ENCODE measurements around the gene MYL6. TPM values are rescaled to one million over a fixed set of nuclear protein-coding genes. Genes with fewer than 3 reads are reported as not detected.
"Not testable (repeated sequence)": the region's sequence is repeated elsewhere in the genome, so short reads cannot be mapped to it uniquely, and the experiment has no call there.

Gene MYL6
- total RNA-seq, 1 experiment from 2014 or later: 789 TPM

- no peak for DNase-seq (ENCODE audit: low spot score)
- H3K27ac ChIP-seq (ENCODE audit: low read depth, low read length, poor library complexity, severe bottlenecking): peak overlapping the region; percentile 95
- intact Hi-C loops (cut with micrococcal nuclease; ENCODE audit: unreplicated experiment): loop anchor here (5.0 to 10.0 kb wide), 2 partner anchors 68 to 519 kb away; partner anchors contain the start of gene BAZ2A
- BruUV-seq (replicated peaks): no TSS peak
- TF ChIP-seq CTCF (conservative IDR thresholded peaks at IDR 0.05; ENCODE audit: low read depth, low read length): no peak
- ChIA-PET CTCF (no interaction called here), POLR2A (ENCODE audit: low non-redundant PET) (no interaction called here)
- no peaks in the 10 kb centered on the region for H3K27me3 ChIP-seq (replicated peaks; ENCODE audit: insufficient read depth, low read depth, low read length, poor library complexity)
- H3K36me3 ChIP-seq (ENCODE audit: insufficient read depth, low read length, poor library complexity, severe bottlenecking): peaks cover 46% of the 10 kb centered on the region
- peak overlapping the region; percentile 71 for H3K4me3 ChIP-seq (ENCODE audit: low read depth, low read length, poor library complexity, severe bottlenecking)
- H3K4me1 ChIP-seq (ENCODE audit: insufficient read depth, low read length, poor library complexity, severe bottlenecking): peaks cover 13% of the 10 kb centered on the region
- H3K9me3 ChIP-seq (ENCODE audit: low read depth, low read length, poor library complexity, severe bottlenecking): no peaks in the 10 kb centered on the region
Measured at GRCh38 chr12:56115329-56115728, 42.8 kb upstream of the MYL6 start.

- BruUV-seq (replicated peaks): no TSS peak
- no peaks in the 10 kb centered on the region for H3K27me3 ChIP-seq (replicated peaks; ENCODE audit: insufficient read depth, low read depth, low read length, poor library complexity)
- H3K9me3 ChIP-seq (ENCODE audit: low read depth, low read length, poor library complexity, severe bottlenecking): no peaks in the 10 kb centered on the region
- peak within 1 kb of the TSS; percentile 95 for H3K27ac ChIP-seq (ENCODE audit: low read depth, low read length, poor library complexity, severe bottlenecking)
- H3K36me3 ChIP-seq (ENCODE audit: insufficient read depth, low read length, poor library complexity, severe bottlenecking): peaks cover 46% of the 10 kb centered on the region
- peak; percentile 96 for DNase-seq (ENCODE audit: low spot score)
- ChIA-PET CTCF (no interaction called here), POLR2A (ENCODE audit: low non-redundant PET) (interaction anchor here (0.6 to 2.4 kb wide), 3 partner anchors 8 to 44 kb away, joined by 4 to 15 read pairs (median 5); partner anchors contain the start of gene PA2G4)
- H3K4me1 ChIP-seq (ENCODE audit: insufficient read depth, low read length, poor library complexity, severe bottlenecking): peaks cover 13% of the 10 kb centered on the region
- TF ChIP-seq CTCF (conservative IDR thresholded peaks at IDR 0.05; ENCODE audit: low read depth, low read length) (no peak), EZH2 (IDR thresholded peaks at IDR 0.05; ENCODE audit: borderline replicate concordance, low read depth, low read length, poor library complexity, severe bottlenecking) (no peak)
- intact Hi-C loops (cut with micrococcal nuclease; ENCODE audit: unreplicated experiment): loop anchor here (5.0 to 10.0 kb wide), 2 partner anchors 69 to 518 kb away; partner anchors contain the start of gene BAZ2A
- H3K4me3 ChIP-seq (ENCODE audit: low read depth, low read length, poor library complexity, severe bottlenecking): peak within 1 kb of the TSS; percentile 71
Measured at GRCh38 chr12:56116267-56117081, 41.7 kb upstream of the MYL6 start, which contains the start of gene RPL41. RPL41 (plus strand) TSS chr12:56116633.

- Histone ChIP-seq H3K27ac (ENCODE audit: low read depth, low read length, poor library complexity, severe bottlenecking) (peak overlapping the region; percentile 95), H3K36me3 (ENCODE audit: insufficient read depth, low read length, poor library complexity, severe bottlenecking) (peaks cover 46% of the 10 kb centered on the region), H3K4me3 (ENCODE audit: low read depth, low read length, poor library complexity, severe bottlenecking) (peak overlapping the region; percentile 71), H3K4me1 (ENCODE audit: insufficient read depth, low read length, poor library complexity, severe bottlenecking) (peaks cover 13% of the 10 kb centered on the region)
- not testable (repeated sequence) for H3K27me3 ChIP-seq (replicated peaks; ENCODE audit: insufficient read depth, low read depth, low read length, poor library complexity); DNase-seq (ENCODE audit: low spot score); H3K9me3 ChIP-seq (ENCODE audit: low read depth, low read length, poor library complexity, severe bottlenecking)
- ChIA-PET CTCF (interaction anchor here (1.1 to 1.6 kb wide), 3 partner anchors 11 to 73 kb away, joined by 3 to 17 read pairs (median 13); partner anchors contain the start of genes ESYT1, PA2G4 and SMARCC2), POLR2A (ENCODE audit: low non-redundant PET) (interaction anchor here (0.6 to 2.4 kb wide), 4 partner anchors 7 to 245 kb away, joined by 4 to 15 read pairs (median 5); partner anchors contain the start of gene PA2G4)
- BruUV-seq (replicated peaks): TSS peak; percentile 95
- intact Hi-C loops (cut with micrococcal nuclease; ENCODE audit: unreplicated experiment): loop anchor here (5.0 to 10.0 kb wide), 2 partner anchors 70 to 518 kb away; partner anchors contain the start of gene BAZ2A
Measured at GRCh38 chr12:56117082-56117706, 41.0 kb upstream of the MYL6 start.
